DMS 273 (cell line): ENCODE data around the gene FSTL5.

Experiments
- DNase-seq: peaks from one replicate; lab custom pipeline; 2025; ENCODE audit not compliant: unreplicated experiment; lab: John Stamatoyannopoulos, UW

Gene FSTL5

GRCh38 chr4:161505141-161505540 is 658.7 kb downstream of the FSTL5 start:
- no peak for DNase-seq

GRCh38 chr4:161498155-161498554 is 665.6 kb downstream of the FSTL5 start:
- no peak for DNase-seq

DNA sequence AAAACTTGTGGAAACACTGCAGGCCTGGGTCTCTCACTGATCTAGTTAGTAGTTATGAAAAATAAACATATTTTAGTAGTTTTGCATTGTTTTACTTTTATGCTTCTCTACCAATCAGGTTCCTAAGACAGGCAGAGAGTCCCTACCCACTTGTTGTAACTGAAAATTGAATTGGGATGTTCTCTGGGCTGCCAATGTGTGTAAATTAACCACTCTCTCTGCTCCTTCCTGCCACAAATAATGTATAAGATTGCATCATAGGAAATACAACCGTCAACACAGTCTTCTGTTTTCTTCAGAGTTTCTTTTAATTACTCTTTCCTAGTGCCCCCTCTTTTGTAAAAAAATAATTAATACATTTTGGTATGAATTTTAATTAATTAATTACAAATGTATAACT is 677.3 kb downstream of the FSTL5 start:
- DNase-seq = no peak

DNA sequence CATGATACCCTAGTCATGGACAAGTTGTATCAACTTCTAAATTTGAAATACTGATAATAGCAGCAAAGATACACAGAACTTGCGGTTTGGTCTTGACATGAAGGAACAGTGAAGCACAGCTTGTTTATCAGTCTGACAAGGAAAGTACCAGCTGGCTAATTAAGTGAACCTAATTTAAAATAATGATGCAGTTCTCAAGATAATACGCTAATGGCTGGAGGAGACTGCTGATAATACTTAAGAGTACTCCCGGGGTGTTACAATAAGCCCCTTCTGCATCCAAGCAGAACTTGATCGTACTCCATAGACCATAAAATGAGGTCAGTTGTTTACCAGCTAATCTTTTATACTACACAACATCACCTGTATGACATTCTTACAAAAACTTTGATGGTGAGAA is 697.5 kb downstream of the FSTL5 start:
- DNase-seq = peak; percentile 4

DNA sequence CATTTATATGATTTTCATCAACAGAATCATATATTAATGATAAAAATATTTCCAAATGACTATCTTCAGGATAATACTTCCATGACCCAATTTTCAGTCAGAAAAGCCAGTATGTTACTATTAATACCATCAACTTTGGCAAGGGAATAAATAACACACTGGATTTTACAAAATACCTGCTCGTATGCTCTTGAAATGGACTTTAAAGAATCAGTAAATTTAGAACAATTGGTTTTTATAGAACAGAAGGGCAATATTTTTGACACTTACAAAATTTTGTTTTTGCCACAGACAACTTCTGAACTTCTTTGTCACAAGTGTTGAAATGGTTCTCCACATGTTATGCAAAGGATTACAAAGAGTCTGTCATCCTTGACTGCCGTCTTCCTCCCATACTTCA is 700.4 kb downstream of the FSTL5 start:
- no peak for DNase-seq

- no peak for DNase-seq
These were observed 705.9 kb downstream of the FSTL5 start for GRCh38 chr4:161457906-161458305.

DNA sequence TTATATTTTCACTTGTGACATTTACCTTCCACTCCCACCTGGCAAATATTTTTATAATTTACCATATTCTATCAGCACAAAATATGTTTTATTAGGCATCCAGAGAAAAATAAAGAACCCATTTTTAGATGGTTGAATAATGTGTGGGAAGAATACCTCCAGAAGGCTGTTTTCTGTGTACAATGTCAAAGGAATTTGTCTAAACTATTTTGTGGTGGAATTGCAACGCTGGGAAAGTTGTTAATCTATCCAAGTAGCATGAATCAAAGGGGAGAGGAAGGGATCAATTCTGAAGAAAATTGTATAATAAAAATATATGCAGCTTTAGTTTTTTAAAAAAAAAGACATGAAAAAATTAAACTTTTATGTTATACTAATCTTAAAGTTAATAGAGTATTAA is 706.5 kb downstream of the FSTL5 start:
- DNase-seq = no peak

DNA sequence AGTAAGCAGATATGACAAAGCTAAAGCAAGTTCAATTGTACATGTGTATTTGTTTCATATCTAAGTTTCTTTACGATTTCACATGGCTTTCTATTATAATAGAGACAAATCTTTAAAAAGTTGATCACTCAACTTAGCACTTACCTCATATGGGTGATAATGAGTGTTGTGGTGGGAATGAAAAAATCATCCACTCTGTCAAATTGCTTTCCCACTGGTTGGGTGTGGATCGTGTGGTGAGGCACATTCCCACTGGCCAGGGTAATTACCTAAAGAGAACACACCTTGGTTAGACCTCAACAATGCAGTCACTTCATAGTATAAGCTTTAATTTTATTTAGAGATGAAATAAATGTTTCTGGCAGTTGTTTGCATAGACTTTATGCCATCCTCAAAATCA is 708.9 kb downstream of the FSTL5 start:
- DNase-seq = no peak

- no peak for DNase-seq
These were observed 715.1 kb downstream of the FSTL5 start for GRCh38 chr4:161448550-161449180.

DNA sequence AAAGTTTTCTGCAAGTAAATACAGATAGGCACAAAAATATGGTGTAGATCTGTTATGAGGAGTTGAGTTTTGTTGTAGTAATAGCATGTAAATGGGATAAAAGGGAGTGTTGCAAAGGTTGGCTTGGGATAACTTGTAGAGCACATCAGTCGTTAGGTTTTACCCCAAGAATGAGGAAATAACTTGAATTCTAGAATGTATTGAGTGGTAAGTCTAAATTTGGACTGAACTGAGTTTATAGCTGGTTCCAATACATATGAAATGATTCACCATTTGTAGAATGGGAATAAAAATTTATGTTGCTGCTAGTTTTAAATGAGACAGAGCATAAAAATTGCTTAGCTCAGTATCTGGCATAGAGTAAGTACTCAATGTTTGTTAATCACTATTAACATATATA is 719.2 kb downstream of the FSTL5 start:
- no peak for DNase-seq

GRCh38 chr4:161442921-161443320 is 720.9 kb downstream of the FSTL5 start:
- DNase-seq = peak; percentile 58

DNA sequence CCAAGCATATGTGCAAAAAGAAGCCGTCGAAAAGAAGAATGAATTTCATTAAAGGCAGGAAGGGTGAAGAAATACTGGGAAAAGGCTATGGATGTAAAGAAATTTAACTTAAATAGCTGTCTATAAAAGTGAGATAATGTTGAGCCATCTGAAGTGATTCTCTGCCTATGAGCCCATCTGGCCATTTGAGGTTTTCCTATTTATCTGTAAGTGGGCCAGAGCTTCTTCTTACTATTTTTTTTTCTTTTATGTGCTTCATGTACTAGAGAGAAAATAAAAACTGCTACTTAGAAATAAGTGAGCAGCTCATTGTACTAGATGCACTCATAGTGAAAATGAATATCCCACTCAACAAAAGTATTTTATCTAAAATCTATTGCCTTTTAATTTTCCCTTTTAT is 725.7 kb downstream of the FSTL5 start:
- DNase-seq = no peak

- DNase-seq = no peak
These were observed 735.4 kb downstream of the FSTL5 start for GRCh38 chr4:161428180-161428965.

- DNase-seq = peak; percentile 21
These were observed 744.0 kb downstream of the FSTL5 start for GRCh38 chr4:161419822-161420221.

DNA sequence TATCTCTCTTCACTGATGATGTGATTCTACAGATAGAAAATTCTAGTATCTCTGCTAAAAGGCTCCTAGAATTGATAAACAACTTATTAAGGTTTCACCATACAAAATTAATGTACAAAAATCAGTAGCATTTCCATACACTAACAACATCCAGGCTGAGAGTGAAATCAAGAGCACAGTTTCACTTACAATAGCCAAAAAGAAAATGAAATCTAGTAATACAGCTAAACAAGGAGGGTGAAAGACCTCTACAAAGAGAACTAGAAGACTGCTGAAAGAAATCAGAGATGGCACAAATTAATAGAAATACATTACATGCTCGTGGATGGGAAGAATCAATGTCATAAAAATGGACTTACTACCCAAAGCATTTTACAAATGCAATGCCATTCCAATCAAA is 751.9 kb downstream of the FSTL5 start:
- no peak for DNase-seq

GRCh38 chr4:161404346-161405110 is 759.3 kb downstream of the FSTL5 start:
- DNase-seq = no peak

GRCh38 chr4:161403781-161404180 is 760.0 kb downstream of the FSTL5 start:
- no peak for DNase-seq

DNA sequence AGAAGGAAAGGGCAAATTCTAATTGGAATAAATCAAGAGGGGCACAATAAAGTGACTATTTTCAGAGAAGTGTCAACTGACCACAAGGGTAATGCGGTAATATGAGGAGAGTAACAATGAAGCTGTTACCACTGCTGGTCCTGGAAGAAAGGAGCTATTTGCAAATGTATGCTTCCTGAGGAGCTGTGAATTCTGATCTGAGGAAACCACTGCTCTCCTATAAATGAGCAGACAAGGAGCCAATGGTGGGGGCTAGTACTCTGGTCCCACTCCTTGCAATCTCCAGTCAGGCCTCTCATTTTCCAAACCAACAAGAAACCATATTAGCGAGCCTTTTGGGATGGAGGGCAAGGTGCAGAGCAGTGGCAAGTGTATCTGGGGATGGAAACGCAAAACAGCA is 770.2 kb downstream of the FSTL5 start:
- DNase-seq = no peak

DNA sequence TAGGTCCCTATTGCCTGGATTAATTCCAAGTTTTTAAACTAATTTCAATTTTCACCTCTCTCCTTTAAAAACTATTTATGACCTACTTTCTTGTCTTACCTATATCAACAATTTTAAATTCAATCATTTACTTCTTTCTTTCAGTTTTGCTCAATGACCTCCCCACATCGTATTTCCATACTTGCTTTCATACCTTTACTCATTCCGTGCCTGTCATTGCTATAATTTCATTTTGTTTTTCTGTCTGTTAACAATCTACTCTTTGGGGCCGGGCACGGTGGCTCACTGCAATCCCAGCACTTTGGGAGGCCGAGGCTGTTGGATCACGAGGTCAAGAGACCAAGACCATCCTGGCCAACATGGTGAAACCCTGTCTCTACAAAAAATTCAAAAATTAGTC is 781.1 kb downstream of the FSTL5 start:
- DNase-seq = no peak

GRCh38 chr4:161376275-161376674 is 787.5 kb downstream of the FSTL5 start:
- no peak for DNase-seq

GRCh38 chr4:161364681-161365080 is 799.1 kb downstream of the FSTL5 start:
- no peak for DNase-seq

GRCh38 chr4:161360982-161361381 is 802.8 kb downstream of the FSTL5 start:
- DNase-seq = no peak
